Immature natural killer cell (primary cell): ENCODE measurements around the gene CALHM3. TPM values are rescaled to one million over a fixed set of nuclear protein-coding genes. Genes with fewer than 3 reads are reported as not detected.
A peak's percentile ranks its signal among the peaks of the same experiment; 100 is the strongest.

ENCODE experiments used
- DNase-seq, 3 donors: peaks; one replicate each; pipeline ENCODE4 v3.0.0; 2022; ENCODE audit warnings: mixed read lengths in 1 of 3
- H3K27ac Mint-ChIP-seq, 6 donors: one replicate each; pipeline ENCODE4 v1.8.0; 2020; ENCODE audit warnings: mixed read lengths in 6 of 6, mild to moderate bottlenecking in 5 of 6, inconsistent platforms in 4 of 6, moderate library complexity in 3 of 6
- H3K27me3 Mint-ChIP-seq, 3 donors: one replicate each; pipeline ENCODE4 v1.8.0; 2020 to 2021; ENCODE audit warnings: low read depth in 3 of 3, mild to moderate bottlenecking in 3 of 3, mixed read lengths in 3 of 3, moderate library complexity in 3 of 3, inconsistent platforms in 1 of 3
- H3K36me3 Mint-ChIP-seq, 3 donors: one replicate each; pipeline ENCODE4 v1.8.0; 2020; ENCODE audit warnings: mixed read lengths in 3 of 3, inconsistent platforms in 2 of 3, mild to moderate bottlenecking in 2 of 3
- H3K4me1 Mint-ChIP-seq, 2 donors: one replicate each; pipeline ENCODE4 v1.8.0; 2020; ENCODE audit warnings: inconsistent platforms in 2 of 2, mild to moderate bottlenecking in 2 of 2, mixed read lengths in 2 of 2, moderate library complexity in 1 of 2
- H3K4me3 Mint-ChIP-seq, 5 donors: one replicate each; pipeline ENCODE4 v1.8.0; 2020; ENCODE audit warnings: mild to moderate bottlenecking in 5 of 5, mixed read lengths in 5 of 5, inconsistent platforms in 3 of 5, moderate library complexity in 3 of 5
- H3K9me3 Mint-ChIP-seq, 6 donors: one replicate each; pipeline ENCODE4 v1.8.0; 2020; ENCODE audit warnings: mild to moderate bottlenecking in 6 of 6, mixed read lengths in 6 of 6, inconsistent platforms in 4 of 6, moderate library complexity in 3 of 6
- polyA plus RNA-seq, 3 donors: library from polyadenylated mRNA; unstranded; fragments of 300-500 nt; fragmentation: Illumina TruSeq; gene quantifications; one replicate each; pipeline ENCODE4 v1.2.3, GENCODE V29; 2021

Gene CALHM3
- polyA plus RNA-seq, 3 donors from 2014 or later = not detected

- H3K27ac Mint-ChIP-seq = peak overlapping the region in 2 of 6 donors; percentile 5 to 67
Observed at GRCh38 chr10:103457896-103458583, 21.0 kb downstream of the CALHM3 start.

GRCh38 chr10:103457176-103457712, 21.8 kb downstream of the CALHM3 start:
- H3K4me3 Mint-ChIP-seq = peak overlapping the region in 2 of 5 donors; percentile 30 to 50
- peaks cover 0 to 2% (median 0%) of the 10 kb centered on the region in 3 donors for H3K27me3 Mint-ChIP-seq
- H3K27ac Mint-ChIP-seq = peak overlapping the region in 5 of 6 donors; percentile 27 to 86 (median 74)
- H3K4me1 Mint-ChIP-seq = peaks cover 35 to 42% of the 10 kb centered on the region in 2 donors
- no peaks in the 10 kb centered on the region for H3K9me3 Mint-ChIP-seq
- DNase-seq = no peak
- H3K36me3 Mint-ChIP-seq = no peaks in the 10 kb centered on the region

More at GRCh38 chr10:103457896-103458583, 21.0 kb downstream of the CALHM3 start:
- Mint-ChIP-seq H3K4me1 (peaks cover 30 to 36% of the 10 kb centered on the region in 2 donors), H3K9me3 (no peaks in the 10 kb centered on the region), H3K36me3 (no peaks in the 10 kb centered on the region), H3K27me3 (peaks cover 0 to 2% (median 0%) of the 10 kb centered on the region in 3 donors), H3K4me3 (peak overlapping the region in 2 of 5 donors; percentile 35 to 60)
- no peak for DNase-seq

- no peak for DNase-seq
- H3K27me3 Mint-ChIP-seq = peaks cover 0 to 2% (median 2%) of the 10 kb centered on the region in 3 donors
- peaks cover 38 to 43% of the 10 kb centered on the region in 2 donors for H3K4me1 Mint-ChIP-seq
- peak overlapping the region in 1 of 6 donors; percentile 11 for H3K27ac Mint-ChIP-seq
- H3K36me3 Mint-ChIP-seq = peaks cover 0 to under 1% (median 0%) of the 10 kb centered on the region in 3 donors
- no peak overlapping the region for H3K4me3 Mint-ChIP-seq
- no peaks in the 10 kb centered on the region for H3K9me3 Mint-ChIP-seq
Observed at GRCh38 chr10:103456074-103456660, 22.9 kb downstream of the CALHM3 start.

GRCh38 chr10:103455235-103455634, 23.8 kb downstream of the CALHM3 start:
- Mint-ChIP-seq H3K4me1 (peaks cover 47 to 48% of the 10 kb centered on the region in 2 donors), H3K27ac (no peak overlapping the region), H3K9me3 (no peaks in the 10 kb centered on the region), H3K27me3 (peaks cover 0 to 4% (median 2%) of the 10 kb centered on the region in 3 donors), H3K36me3 (peaks cover 0 to 8% (median 0%) of the 10 kb centered on the region in 3 donors), H3K4me3 (no peak overlapping the region)
- no peak for DNase-seq

- H3K27ac Mint-ChIP-seq = peak overlapping the region in 5 of 6 donors; percentile 2 to 79 (median 65)
- peak overlapping the region in 4 of 5 donors; percentile 63 to 99 (median 96) for H3K4me3 Mint-ChIP-seq
Observed at GRCh38 chr10:103454026-103454425, 25.0 kb downstream of the CALHM3 start.

GRCh38 chr10:103452506-103453230, 26.4 kb downstream of the CALHM3 start:
- Mint-ChIP-seq H3K27ac (peak overlapping the region; percentile 69 to 95 (median 82)), H3K4me3 (peak overlapping the region; percentile 94 to 99 (median 97)), H3K4me1 (peaks cover 51 to 56% of the 10 kb centered on the region in 2 donors), H3K9me3 (no peaks in the 10 kb centered on the region), H3K27me3 (peaks cover 0 to 6% (median 3%) of the 10 kb centered on the region in 3 donors), H3K36me3 (peaks cover 8 to 27% (median 18%) of the 10 kb centered on the region in 3 donors)
- no peak for DNase-seq

More at GRCh38 chr10:103454026-103454425, 25.0 kb downstream of the CALHM3 start:
- Mint-ChIP-seq H3K36me3 (peaks cover 4 to 17% (median 9%) of the 10 kb centered on the region in 3 donors), H3K27me3 (peaks cover 0 to 6% (median 3%) of the 10 kb centered on the region in 3 donors), H3K9me3 (no peaks in the 10 kb centered on the region), H3K4me1 (peaks cover 47 to 48% of the 10 kb centered on the region in 2 donors)
- no peak for DNase-seq

GRCh38 chr10:103451831-103452505, 27.1 kb downstream of the CALHM3 start, which contains the start of gene CALHM2:
CALHM2 (minus strand) TSS chr10:103452370; CDS start chr10:103449941, 2,429 bp downstream.
- Mint-ChIP-seq H3K27ac (peak within 1 kb of the TSS; percentile 80 to 96 (median 92)), H3K4me3 (peak within 1 kb of the TSS; percentile 94 to 99 (median 97)), H3K9me3 (no peaks in the 10 kb centered on the region), H3K4me1 (peaks cover 52 to 60% of the 10 kb centered on the region in 2 donors), H3K36me3 (peaks cover 8 to 31% (median 22%) of the 10 kb centered on the region in 3 donors), H3K27me3 (peaks cover 0 to 6% (median 2%) of the 10 kb centered on the region in 3 donors)
- peak; percentile 44 to 56 (median 48) for DNase-seq

GRCh38 chr10:103451091-103451813, 27.8 kb downstream of the CALHM3 start:
- peak overlapping the region; percentile 80 to 96 (median 92) for H3K27ac Mint-ChIP-seq
- peaks cover 8 to 34% (median 22%) of the 10 kb centered on the region in 3 donors for H3K36me3 Mint-ChIP-seq
- H3K27me3 Mint-ChIP-seq = peaks cover 0 to 6% (median 2%) of the 10 kb centered on the region in 3 donors
- no peaks in the 10 kb centered on the region for H3K9me3 Mint-ChIP-seq
- H3K4me1 Mint-ChIP-seq = peaks cover 51 to 65% of the 10 kb centered on the region in 2 donors
- DNase-seq = peak; percentile 41 to 56 (median 51)
- peak overlapping the region; percentile 94 to 99 (median 97) for H3K4me3 Mint-ChIP-seq

- H3K36me3 Mint-ChIP-seq = peaks cover 11 to 37% (median 22%) of the 10 kb centered on the region in 3 donors
- peaks cover 0 to 6% (median 2%) of the 10 kb centered on the region in 3 donors for H3K27me3 Mint-ChIP-seq
- H3K4me3 Mint-ChIP-seq = peak overlapping the region; percentile 94 to 99 (median 97)
- no peaks in the 10 kb centered on the region for H3K9me3 Mint-ChIP-seq
- no peak for DNase-seq
- peaks cover 54 to 71% of the 10 kb centered on the region in 2 donors for H3K4me1 Mint-ChIP-seq
- H3K27ac Mint-ChIP-seq = peak overlapping the region; percentile 80 to 96 (median 92)
Observed at GRCh38 chr10:103450201-103450695, 28.8 kb downstream of the CALHM3 start.

GRCh38 chr10:103449208-103450144, 29.6 kb downstream of the CALHM3 start:
- Mint-ChIP-seq H3K4me1 (peaks cover 54 to 77% of the 10 kb centered on the region in 2 donors), H3K27ac (peak overlapping the region; percentile 77 to 96 (median 89)), H3K27me3 (peaks cover 0 to 6% (median 2%) of the 10 kb centered on the region in 3 donors), H3K9me3 (no peaks in the 10 kb centered on the region), H3K36me3 (peaks cover 11 to 37% (median 22%) of the 10 kb centered on the region in 3 donors), H3K4me3 (peak overlapping the region; percentile 94 to 99 (median 97))
- no peak for DNase-seq

- Mint-ChIP-seq H3K9me3 (no peaks in the 10 kb centered on the region), H3K4me3 (peak overlapping the region; percentile 94 to 99 (median 97)), H3K36me3 (peaks cover 11 to 44% (median 22%) of the 10 kb centered on the region in 3 donors), H3K27me3 (peaks cover 0 to 6% (median 2%) of the 10 kb centered on the region in 3 donors), H3K4me1 (peaks cover 52 to 82% of the 10 kb centered on the region in 2 donors), H3K27ac (peak overlapping the region; percentile 80 to 96 (median 89))
- no peak for DNase-seq
Observed at GRCh38 chr10:103448746-103449145, 30.3 kb downstream of the CALHM3 start.
